Uterus (tissue), 4 donors: ENCODE data around the gene ARID1B. TPM values are rescaled to one million over a fixed set of nuclear protein-coding genes. Genes with fewer than 3 reads are reported as not detected.

Experiments
- DNase-seq, 2 donors: peaks; one replicate each; pipeline ENCODE4 v3.0.0-alpha.2; 2019 to 2020
- H3K27ac ChIP-seq, 2 donors: fragments of 200-600 bp; sonication (generic); 1 replicate in 1 of 2; 2 replicates in 1 of 2; pipeline ENCODE4 v1.5.1; 2016 to 2018
- H3K27me3 ChIP-seq, 2 donors: fragments of 200-600 bp; sonication (generic); one replicate each; pipeline ENCODE4 v1.5.1; 2018 to 2019; ENCODE audit warnings: control low read depth in 1 of 2
- H3K36me3 ChIP-seq, 2 donors: fragments of 200-600 bp; sonication (generic); one replicate each; pipeline ENCODE4 v1.5.1; 2019; ENCODE audit warnings: control low read depth in 1 of 2
- H3K4me1 ChIP-seq, 2 donors: fragments of 200-600 bp; sonication (generic); one replicate each; pipeline ENCODE4 v1.5.1; 2018 to 2019; ENCODE audit warnings: control low read depth in 1 of 2
- H3K4me3 ChIP-seq, 2 donors: fragments of 200-600 bp; sonication (generic); 1 replicate in 1 of 2; 2 replicates in 1 of 2; pipeline ENCODE4 v1.5.1; 2018 to 2019; ENCODE audit warnings: mild to moderate bottlenecking in 1 of 2
- H3K9me3 ChIP-seq, 2 donors: fragments of 200-600 bp; sonication (generic); one replicate each; pipeline ENCODE4 v1.5.1; 2019; ENCODE audit warnings: control low read depth in 1 of 2
- CTCF ChIP-seq, 4 experiments: fragments of 200-600 bp in 2 of 4; fragments of 450-650 bp in 2 of 4; sonication (generic) in 2 of 4; IDR thresholded peaks; one replicate each; pipeline ENCODE4 v1.5.1; 2016 to 2019; ENCODE audit warnings: antibody characterized with exemption in 4 of 4, mild to moderate bottlenecking in 2 of 4, moderate library complexity in 1 of 4
- POLR2A ChIP-seq, 2 donors: fragments of 450-650 bp; IDR thresholded peaks; one replicate each; pipeline ENCODE4 v1.6.1; 2016; ENCODE audit warnings: antibody characterized with exemption in 2 of 2, mild to moderate bottlenecking in 1 of 2, moderate library complexity in 1 of 2
- intact Hi-C: fragments of 100-400 bp; cut with DNase I; formaldehyde crosslinking; loops from one replicate; pipeline ENCODE4 v1.15.1; 2023; ENCODE audit warnings: low total_unique reads
- total RNA-seq, 4 donors: library from RNA; depleted of rRNA in 3 of 4; stranded (reverse); fragments of >200 nt in 3 of 4; gene quantifications; one replicate each; pipeline versions ENCODE4 v1.1.0 to v1.2.4, GENCODE V29; 2014 to 2023
- donor health status: DM: yes; HTN: yes; CAD: no.

Gene ARID1B
- total RNA-seq, 4 donors from 2014 or later: 63.8 to 198 (median 125) TPM

- intact Hi-C loops: no loop called here
- H3K4me3 ChIP-seq: no peak overlapping the region
- no peak for DNase-seq
- peaks cover 0 to 6% of the 10 kb centered on the region in 2 donors for H3K4me1 ChIP-seq
- H3K27ac ChIP-seq: no peak overlapping the region
- TF ChIP-seq CTCF (IDR thresholded peaks at IDR 0.05) (no peak), POLR2A (IDR thresholded peaks at IDR 0.05) (no peak)
- no peaks in the 10 kb centered on the region for H3K36me3 ChIP-seq
- H3K27me3 ChIP-seq: no peaks in the 10 kb centered on the region
- no peaks in the 10 kb centered on the region for H3K9me3 ChIP-seq
Observed at GRCh38 chr6:156797901-156798735, 20.9 kb downstream of the ARID1B start.

DNA sequence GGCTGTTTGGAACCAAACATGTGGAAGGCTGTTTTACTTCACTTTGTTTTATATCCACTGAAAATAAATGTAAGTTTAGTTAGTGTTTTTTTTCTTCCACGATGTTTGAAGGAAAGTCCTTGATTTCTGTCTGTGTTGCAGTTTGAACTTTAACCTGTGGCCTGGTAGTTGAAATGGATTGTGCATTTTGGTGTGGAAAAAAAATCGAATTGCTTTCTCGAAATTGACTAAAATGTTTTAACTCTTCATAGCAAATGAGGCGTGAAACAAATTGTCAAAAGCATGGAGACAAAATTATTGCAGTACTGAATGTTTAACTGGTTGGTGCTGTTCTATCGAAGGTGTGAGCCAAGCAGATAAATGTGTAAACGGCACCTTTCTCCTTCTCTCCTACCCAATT lies 24.5 kb downstream of the ARID1B start:
- no peak for DNase-seq
- no peaks in the 10 kb centered on the region for H3K27me3 ChIP-seq
- intact Hi-C loops: no loop called here
- H3K4me1 ChIP-seq: peaks cover 0 to 2% of the 10 kb centered on the region in 2 donors
- no peak overlapping the region for H3K4me3 ChIP-seq
- H3K36me3 ChIP-seq: no peaks in the 10 kb centered on the region
- H3K9me3 ChIP-seq: no peaks in the 10 kb centered on the region
- TF ChIP-seq CTCF (IDR thresholded peaks at IDR 0.05) (no peak), POLR2A (IDR thresholded peaks at IDR 0.05) (no peak)
- H3K27ac ChIP-seq: peak overlapping the region in 1 of 2 donors; percentile 33

DNA sequence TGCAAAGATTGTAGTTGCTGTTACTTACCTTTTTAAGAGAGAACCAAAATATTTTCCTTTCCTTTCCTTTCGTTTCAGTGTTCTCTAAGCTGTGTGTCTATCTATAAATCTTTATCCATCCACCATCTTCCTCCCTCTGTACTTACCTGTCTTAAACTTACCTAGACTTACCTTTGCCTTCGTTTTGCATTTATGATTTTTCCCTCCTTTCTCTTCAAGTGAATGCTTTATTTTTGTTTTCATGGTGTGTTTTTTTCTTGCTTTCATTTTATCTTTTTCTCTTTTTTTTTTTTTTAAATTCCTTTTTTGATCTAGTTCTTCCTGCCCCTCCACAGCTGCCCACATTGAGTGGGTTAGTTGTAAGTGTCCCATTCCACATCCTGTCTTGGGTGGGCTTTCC lies 26.2 kb downstream of the ARID1B start:
- TF ChIP-seq POLR2A (IDR thresholded peaks at IDR 0.05) (no peak), CTCF (IDR thresholded peaks at IDR 0.05) (no peak)
- Histone ChIP-seq H3K36me3 (no peaks in the 10 kb centered on the region), H3K4me1 (no peaks in the 10 kb centered on the region), H3K27ac (no peak overlapping the region), H3K27me3 (no peaks in the 10 kb centered on the region), H3K9me3 (no peaks in the 10 kb centered on the region), H3K4me3 (no peak overlapping the region)
- intact Hi-C loops: no loop called here
- DNase-seq: no peak

DNA sequence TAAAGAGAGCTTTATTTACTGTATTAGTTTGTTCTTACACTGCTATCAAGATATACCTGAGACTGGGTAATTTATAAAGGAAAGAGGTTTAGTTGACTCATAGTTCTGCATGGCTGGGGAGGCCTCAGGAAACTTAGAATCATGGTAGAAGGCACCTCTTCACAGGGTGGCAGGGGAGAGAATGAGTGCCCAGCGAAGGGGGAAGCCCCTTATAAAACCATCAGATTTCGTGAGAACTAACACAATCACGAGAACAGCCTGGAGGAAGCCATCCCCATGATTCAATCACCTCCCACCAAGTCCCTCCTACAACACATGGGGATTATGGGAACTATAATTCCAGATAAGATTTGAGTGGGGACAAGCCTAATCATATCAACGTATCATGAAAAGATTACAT lies 27.2 kb downstream of the ARID1B start:
- no peaks in the 10 kb centered on the region for H3K36me3 ChIP-seq
- no peak for DNase-seq
- H3K9me3 ChIP-seq: no peaks in the 10 kb centered on the region
- intact Hi-C loops: no loop called here
- no peaks in the 10 kb centered on the region for H3K27me3 ChIP-seq
- no peak overlapping the region for H3K4me3 ChIP-seq
- H3K4me1 ChIP-seq: no peaks in the 10 kb centered on the region
- TF ChIP-seq POLR2A (IDR thresholded peaks at IDR 0.05): no peak
- no peak for TF ChIP-seq CTCF (IDR thresholded peaks at IDR 0.05)
- H3K27ac ChIP-seq: no peak overlapping the region

DNA sequence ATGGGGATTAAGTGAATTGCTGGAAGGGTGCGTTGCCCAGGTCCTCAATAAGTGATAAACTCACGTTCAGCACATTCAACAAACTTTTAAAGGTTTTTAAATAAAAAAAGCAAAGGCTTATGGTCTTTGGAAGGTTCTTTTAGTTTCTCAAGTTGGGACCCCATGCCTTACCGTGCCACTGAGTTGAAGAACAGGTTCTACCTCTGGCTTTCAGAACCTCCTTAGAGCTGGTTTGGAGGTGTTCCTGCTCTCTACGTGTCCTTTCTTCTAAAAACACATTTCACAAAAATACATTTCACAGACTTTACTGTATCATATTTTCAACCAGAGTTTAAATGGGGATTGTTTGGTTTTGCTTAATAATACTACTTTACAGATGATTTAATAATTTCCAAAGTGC lies 29.0 kb downstream of the ARID1B start:
- TF ChIP-seq CTCF (IDR thresholded peaks at IDR 0.05): no peak
- no peak for TF ChIP-seq POLR2A (IDR thresholded peaks at IDR 0.05)
- intact Hi-C loops: no loop called here
- Histone ChIP-seq H3K27ac (no peak overlapping the region), H3K4me1 (no peaks in the 10 kb centered on the region), H3K4me3 (no peak overlapping the region), H3K27me3 (no peaks in the 10 kb centered on the region), H3K36me3 (no peaks in the 10 kb centered on the region), H3K9me3 (no peaks in the 10 kb centered on the region)
- no peak for DNase-seq
